GM19467 (cell line): ENCODE data around the gene PID1.

Source experiments
- ATAC-seq: cut with Tn5 transposase; IDR thresholded peaks from one replicate; pipeline ENCODE4 v1.9.1; 2021; ENCODE audit warnings: mild to moderate bottlenecking, moderate library complexity; ENCODE audit not compliant: unreplicated experiment

PID1 gene

GRCh38 chr2:229261599-229261998, 9.5 kb downstream of the PID1 start:
- no peak for ATAC-seq

- ATAC-seq: no peak
These were observed 10.0 kb downstream of the PID1 start for GRCh38 chr2:229261076-229261475.

- ATAC-seq: no peak
These were observed 13.1 kb downstream of the PID1 start for GRCh38 chr2:229257985-229258384.

DNA sequence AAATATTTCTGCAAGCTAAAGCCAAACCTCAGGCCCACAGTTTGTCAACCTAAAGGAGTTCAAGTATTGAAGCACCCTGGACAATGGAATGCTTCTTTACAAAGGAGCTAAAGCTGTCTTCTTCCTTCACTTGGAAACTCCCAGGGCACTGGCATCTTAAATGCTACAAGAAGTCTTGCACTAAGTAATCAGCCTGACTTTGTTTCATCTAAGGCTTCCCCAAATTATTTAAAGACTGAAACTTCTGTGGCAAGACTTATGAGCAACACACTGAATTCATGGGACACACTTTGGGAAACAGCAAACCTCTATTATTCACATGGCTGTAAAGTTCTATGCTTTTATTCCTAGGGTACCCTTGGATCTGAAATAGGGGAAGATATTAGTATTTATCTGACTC, 14.7 kb downstream of the PID1 start:
- ATAC-seq: no peak

GRCh38 chr2:229254206-229254605, 16.9 kb downstream of the PID1 start:
- ATAC-seq: no peak

DNA sequence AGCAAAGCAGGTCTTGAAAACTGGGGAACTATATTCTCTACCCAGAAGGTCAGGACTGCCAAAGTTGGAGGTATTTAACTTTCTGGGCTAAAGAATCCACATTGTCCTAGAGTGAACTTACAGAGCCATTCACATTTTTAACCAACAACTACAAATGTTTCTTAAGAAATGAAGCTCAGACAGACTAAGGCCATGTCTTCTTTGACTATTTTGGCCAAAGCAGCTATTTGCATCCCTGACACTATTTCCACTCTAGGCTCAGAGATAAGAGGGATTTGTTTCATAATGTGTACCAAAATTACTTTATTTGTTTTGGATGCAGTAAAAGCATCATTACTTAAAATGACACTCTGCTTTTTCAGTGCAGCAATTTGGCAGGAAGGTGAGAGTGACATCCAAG, 18.1 kb downstream of the PID1 start:
- ATAC-seq: no peak

GRCh38 chr2:229252280-229252679, 18.8 kb downstream of the PID1 start:
- ATAC-seq: no peak

GRCh38 chr2:229249536-229249935, 21.6 kb downstream of the PID1 start:
- no peak for ATAC-seq

DNA sequence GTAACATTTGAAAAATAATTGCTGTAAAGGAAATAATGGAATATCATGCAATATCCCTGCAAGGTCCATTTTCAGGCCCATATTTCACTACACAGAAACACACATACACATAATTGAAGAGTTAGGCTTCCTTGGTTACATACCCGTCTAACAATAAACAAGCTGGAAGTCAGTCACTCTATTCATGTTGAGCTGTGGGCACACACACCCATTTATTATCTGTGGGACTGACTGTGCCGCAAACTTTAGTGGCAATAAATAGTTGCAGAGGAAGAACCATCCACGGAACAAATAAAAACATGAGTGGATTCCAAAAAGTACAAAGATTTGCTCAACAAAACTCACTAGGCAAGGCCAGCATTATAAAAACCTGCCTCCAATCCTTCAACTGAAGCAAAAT, 24.8 kb downstream of the PID1 start:
- ATAC-seq: no peak

GRCh38 chr2:229244975-229245374, 26.1 kb downstream of the PID1 start:
- no peak for ATAC-seq

DNA sequence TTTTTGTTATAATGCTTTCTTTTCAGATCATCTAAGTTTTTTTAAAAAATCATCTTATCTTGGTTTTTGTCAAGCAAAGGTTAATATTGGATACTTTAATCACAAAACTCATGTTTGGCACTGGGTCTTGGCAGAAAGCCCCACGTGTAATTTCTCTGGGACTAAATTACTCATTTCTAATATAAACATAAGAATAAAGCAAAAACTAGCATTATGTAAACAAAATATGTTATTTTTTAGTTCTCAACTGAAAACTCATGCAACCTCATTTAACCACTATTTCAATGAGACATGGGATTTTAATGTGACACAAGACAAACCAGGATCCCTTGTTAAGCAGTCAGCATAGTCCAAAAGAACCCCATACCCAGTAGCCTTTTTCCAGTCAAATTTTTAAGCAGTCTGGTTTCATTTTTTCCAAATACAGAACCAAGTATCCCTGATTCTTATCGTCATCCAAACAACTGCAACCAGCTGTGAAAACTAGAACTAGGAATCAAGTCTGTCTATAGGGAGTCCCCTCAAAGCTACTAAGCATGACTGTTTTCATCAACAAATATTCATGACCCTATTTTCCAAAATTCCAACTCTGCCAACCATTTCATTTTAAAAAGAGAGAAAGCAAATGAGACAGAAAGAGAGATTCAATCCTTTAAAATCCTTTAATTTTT, 27.1 kb downstream of the PID1 start:
- ATAC-seq: no peak

- ATAC-seq: no peak
These were observed 30.0 kb downstream of the PID1 start for GRCh38 chr2:229240984-229241491.

GRCh38 chr2:229239021-229239420, 32.1 kb downstream of the PID1 start:
- ATAC-seq: no peak

DNA sequence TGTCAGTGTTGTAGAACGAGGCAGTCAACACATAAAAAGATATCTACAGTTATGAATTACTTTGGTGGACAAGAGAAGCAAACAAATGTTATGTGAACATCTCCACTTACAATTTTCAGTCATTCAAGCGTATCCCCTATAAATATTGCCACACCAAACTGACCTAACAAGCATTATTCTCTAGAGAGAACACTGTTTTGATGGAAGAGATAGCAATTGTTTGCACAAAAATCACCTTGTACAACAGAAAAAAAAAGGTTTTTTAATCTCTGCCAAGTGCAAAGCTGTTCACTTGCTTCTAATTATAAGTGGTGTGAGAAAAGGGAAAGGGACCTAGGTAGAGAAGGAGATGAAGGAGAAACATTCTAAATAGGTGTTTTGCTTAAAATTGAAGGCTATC, 33.8 kb downstream of the PID1 start:
- ATAC-seq: no peak

- no peak for ATAC-seq
These were observed 35.8 kb downstream of the PID1 start for GRCh38 chr2:229235131-229235914.

- no peak for ATAC-seq
These were observed 39.2 kb downstream of the PID1 start for GRCh38 chr2:229231885-229232284.

DNA sequence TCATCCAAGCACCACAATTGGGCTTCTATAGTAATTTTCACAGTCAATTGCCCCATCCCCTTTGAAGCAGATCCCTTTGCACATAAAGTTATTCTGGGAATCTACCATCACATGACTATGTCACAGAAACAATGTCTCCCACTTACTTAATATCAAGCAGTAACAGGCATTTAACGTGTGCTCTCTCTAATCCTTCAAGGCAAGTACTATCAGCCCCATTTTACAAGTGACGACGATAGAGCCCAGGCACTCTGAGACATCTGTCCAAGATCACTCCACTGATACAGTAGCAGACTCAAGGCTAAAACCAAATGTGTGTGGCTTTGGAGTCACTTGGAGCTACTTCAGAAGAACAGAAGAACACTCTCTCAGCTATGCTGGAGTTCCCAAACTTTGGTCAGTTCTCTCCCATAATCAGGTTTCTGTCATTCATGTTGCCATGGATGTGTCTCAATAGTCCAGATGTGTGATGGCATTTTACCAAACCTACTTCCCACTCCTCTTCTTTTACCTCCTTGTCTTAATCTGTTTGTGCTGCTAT, 39.7 kb downstream of the PID1 start:
- ATAC-seq: no peak

- no peak for ATAC-seq
These were observed 40.2 kb downstream of the PID1 start for GRCh38 chr2:229230911-229231310.

DNA sequence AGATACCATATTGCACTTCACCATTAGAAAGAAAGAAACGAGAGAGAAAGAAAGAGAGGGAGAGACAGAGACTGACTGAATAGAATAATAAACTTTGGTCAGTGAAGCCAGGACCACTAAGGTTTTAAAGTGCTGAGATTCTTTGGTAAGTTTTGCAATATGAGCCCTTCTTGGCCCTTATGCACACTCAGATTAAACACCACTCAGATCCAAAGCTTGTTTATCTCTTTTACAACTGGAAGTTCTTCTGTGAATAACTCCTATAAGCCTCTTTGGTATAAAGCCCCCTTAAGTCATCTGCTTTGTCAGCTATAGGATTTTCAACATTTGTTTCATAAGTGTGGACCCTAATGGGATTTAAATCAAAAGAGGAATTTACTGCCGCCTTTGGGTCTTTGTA, 40.8 kb downstream of the PID1 start:
- ATAC-seq: no peak

DNA sequence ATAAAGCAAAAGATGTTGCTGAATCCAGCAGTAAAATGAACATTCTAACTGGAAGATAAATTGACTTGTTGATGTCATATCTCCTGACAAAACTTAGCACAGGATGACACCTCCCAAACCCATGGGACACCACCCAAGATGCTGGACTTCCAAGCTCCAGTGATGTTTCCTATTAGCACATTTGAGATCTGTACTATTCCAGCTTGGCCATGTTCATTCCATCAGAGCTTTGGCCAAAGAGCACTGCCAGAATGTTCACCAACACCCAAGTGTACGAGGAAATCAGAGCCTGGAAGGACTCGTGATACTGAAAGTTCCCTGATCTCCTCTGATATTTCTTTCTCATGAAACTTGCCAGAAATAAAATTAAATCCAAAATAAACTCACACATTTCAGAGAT, 44.7 kb downstream of the PID1 start:
- ATAC-seq: no peak

DNA sequence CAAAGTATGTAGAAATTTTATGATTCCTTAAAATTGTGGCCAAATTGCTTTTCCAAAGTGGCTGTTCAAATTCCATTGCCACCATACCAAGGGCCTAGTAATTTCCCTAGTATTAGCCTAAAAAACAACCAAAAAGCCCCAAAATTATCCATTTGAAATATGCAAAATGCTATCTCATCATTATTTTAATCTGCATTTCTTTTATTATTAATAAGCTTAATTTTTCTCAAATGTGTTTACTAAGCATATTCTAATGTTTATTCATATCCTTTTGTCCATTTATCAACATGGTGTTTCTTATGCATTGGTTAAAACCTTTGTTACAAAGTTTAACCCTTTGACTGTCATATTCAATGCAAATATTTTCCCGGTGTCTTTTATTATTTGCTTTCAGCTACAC, 48.0 kb downstream of the PID1 start:
- ATAC-seq: no peak

DNA sequence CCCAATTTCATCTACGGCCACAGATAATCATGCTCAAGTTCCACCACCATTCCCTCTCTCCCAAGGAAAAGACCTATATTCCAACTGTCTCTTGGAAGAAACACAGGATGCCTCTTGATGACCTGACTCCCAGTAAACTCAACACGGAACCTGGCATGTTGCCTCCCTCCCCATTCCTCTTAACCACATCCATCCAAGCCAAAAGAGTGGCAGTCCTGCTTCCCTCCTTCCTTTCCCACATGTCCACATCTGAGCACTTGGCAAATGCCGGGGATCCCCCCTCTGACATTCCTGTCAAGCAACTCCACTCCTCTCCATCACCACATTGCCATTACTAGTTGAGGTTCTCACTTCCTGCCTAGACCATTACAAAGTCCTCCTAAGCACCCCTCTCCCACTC, 49.4 kb downstream of the PID1 start:
- ATAC-seq: no peak
